Subcutaneous abdominal adipose tissue (tissue), 5 donors: ENCODE results near the gene SLX4IP.

Experiments
- H3K27ac ChIP-seq: one replicate; pipeline ENCODE4 v1.7.0; 2013; ENCODE audit warnings: low read depth, mild to moderate bottlenecking, inconsistent platforms, low read length, moderate library complexity
- H3K27me3 ChIP-seq, 5 donors: one replicate each; pipeline ENCODE4 v1.7.0; 2013; ENCODE audit warnings: low read length in 5 of 5, inconsistent platforms in 1 of 5; ENCODE audit not compliant: control insufficient read depth in 5 of 5, insufficient read depth in 4 of 5
- H3K36me3 ChIP-seq, 5 donors: one replicate each; pipeline ENCODE4 v1.7.0; 2013; ENCODE audit warnings: low read length in 5 of 5; ENCODE audit not compliant: control insufficient read depth in 5 of 5, insufficient read depth in 5 of 5
- H3K4me1 ChIP-seq, 5 donors: one replicate each; pipeline ENCODE4 v1.7.0; 2013; ENCODE audit warnings: low read length in 5 of 5, mild to moderate bottlenecking in 3 of 5, moderate library complexity in 1 of 5; ENCODE audit not compliant: control insufficient read depth in 5 of 5, insufficient read depth in 5 of 5
- H3K4me3 ChIP-seq, 5 donors: one replicate each; pipeline ENCODE4 v1.7.0; 2013; ENCODE audit warnings: low read length in 5 of 5, low read depth in 1 of 5
- H3K9ac ChIP-seq, 5 donors: one replicate each; pipeline ENCODE4 v1.7.0; 2013; ENCODE audit warnings: low read length in 5 of 5, mild to moderate bottlenecking in 4 of 5, moderate library complexity in 3 of 5
- H3K9me3 ChIP-seq, 5 donors: one replicate each; pipeline ENCODE4 v1.7.0; 2013; ENCODE audit warnings: low read length in 5 of 5; ENCODE audit not compliant: control insufficient read depth in 5 of 5
- donor health status: healthy.
- donor health status: healthy.
- donor health status: healthy.
- donor health status: healthy.
- donor health status: healthy.

Gene SLX4IP

GRCh38 chr20:10551732-10552724, 116.9 kb downstream of the SLX4IP start:
- H3K4me1 ChIP-seq: peaks cover 5 to 28% (median 19%) of the 10 kb centered on the region in 5 donors
- H3K27ac ChIP-seq: no peak overlapping the region

GRCh38 chr20:10553326-10553984, 118.3 kb downstream of the SLX4IP start:
- Histone ChIP-seq H3K27me3 (no peaks in the 10 kb centered on the region), H3K9ac (no peak overlapping the region), H3K36me3 (no peaks in the 10 kb centered on the region), H3K27ac (no peak overlapping the region), H3K4me1 (peaks cover 5 to 28% (median 19%) of the 10 kb centered on the region in 5 donors), H3K9me3 (no peaks in the 10 kb centered on the region), H3K4me3 (no peak overlapping the region)

More at GRCh38 chr20:10551732-10552724, 116.9 kb downstream of the SLX4IP start:
- Histone ChIP-seq H3K9me3 (no peaks in the 10 kb centered on the region), H3K27me3 (no peaks in the 10 kb centered on the region), H3K9ac (no peak overlapping the region), H3K4me3 (no peak overlapping the region), H3K36me3 (no peaks in the 10 kb centered on the region)

- Histone ChIP-seq H3K27me3 (no peaks in the 10 kb centered on the region), H3K4me3 (no peak overlapping the region), H3K9ac (no peak overlapping the region), H3K4me1 (peaks cover 5 to 27% (median 19%) of the 10 kb centered on the region in 5 donors), H3K9me3 (no peaks in the 10 kb centered on the region), H3K27ac (no peak overlapping the region), H3K36me3 (no peaks in the 10 kb centered on the region)
These were observed 119.2 kb downstream of the SLX4IP start for GRCh38 chr20:10554285-10554684.

- peaks cover 2 to 23% (median 12%) of the 10 kb centered on the region in 5 donors for H3K4me1 ChIP-seq
- no peak overlapping the region for H3K4me3 ChIP-seq
- no peak overlapping the region for H3K9ac ChIP-seq
- H3K9me3 ChIP-seq: no peaks in the 10 kb centered on the region
- no peaks in the 10 kb centered on the region for H3K27me3 ChIP-seq
- H3K27ac ChIP-seq: no peak overlapping the region
- H3K36me3 ChIP-seq: no peaks in the 10 kb centered on the region
These were observed 120.3 kb downstream of the SLX4IP start for GRCh38 chr20:10555393-10555792.

GRCh38 chr20:10555865-10556308, 120.8 kb downstream of the SLX4IP start:
- Histone ChIP-seq H3K27me3 (no peaks in the 10 kb centered on the region), H3K9me3 (no peaks in the 10 kb centered on the region), H3K9ac (no peak overlapping the region), H3K36me3 (no peaks in the 10 kb centered on the region), H3K27ac (peak overlapping the region; percentile 2), H3K4me3 (no peak overlapping the region), H3K4me1 (peaks cover 2 to 23% (median 12%) of the 10 kb centered on the region in 5 donors)

- H3K27me3 ChIP-seq: no peaks in the 10 kb centered on the region
- no peaks in the 10 kb centered on the region for H3K36me3 ChIP-seq
- no peak overlapping the region for H3K4me3 ChIP-seq
- peak overlapping the region; percentile 2 for H3K27ac ChIP-seq
- H3K9me3 ChIP-seq: no peaks in the 10 kb centered on the region
- H3K4me1 ChIP-seq: peaks cover 2 to 18% (median 12%) of the 10 kb centered on the region in 5 donors
- H3K9ac ChIP-seq: no peak overlapping the region
These were observed 121.5 kb downstream of the SLX4IP start for GRCh38 chr20:10556519-10557083.

GRCh38 chr20:10557685-10558084, 122.6 kb downstream of the SLX4IP start:
- no peak overlapping the region for H3K4me3 ChIP-seq
- no peak overlapping the region for H3K27ac ChIP-seq
- H3K36me3 ChIP-seq: peaks cover 0 to 3% (median 0%) of the 10 kb centered on the region in 5 donors
- no peaks in the 10 kb centered on the region for H3K27me3 ChIP-seq
- no peaks in the 10 kb centered on the region for H3K9me3 ChIP-seq
- H3K9ac ChIP-seq: no peak overlapping the region
- H3K4me1 ChIP-seq: peaks cover 0 to 10% (median 8%) of the 10 kb centered on the region in 5 donors

- no peak overlapping the region for H3K4me3 ChIP-seq
- H3K27me3 ChIP-seq: no peaks in the 10 kb centered on the region
- H3K9ac ChIP-seq: no peak overlapping the region
- H3K4me1 ChIP-seq: peaks cover 0 to 10% (median 8%) of the 10 kb centered on the region in 5 donors
- peaks cover 0 to 3% (median 0%) of the 10 kb centered on the region in 5 donors for H3K36me3 ChIP-seq
- H3K27ac ChIP-seq: no peak overlapping the region
- H3K9me3 ChIP-seq: no peaks in the 10 kb centered on the region
These were observed 123.6 kb downstream of the SLX4IP start for GRCh38 chr20:10558635-10559187.

GRCh38 chr20:10559266-10559665, 124.2 kb downstream of the SLX4IP start:
- H3K4me3 ChIP-seq: no peak overlapping the region
- peaks cover 0 to 10% (median 8%) of the 10 kb centered on the region in 5 donors for H3K4me1 ChIP-seq
- no peaks in the 10 kb centered on the region for H3K9me3 ChIP-seq
- no peaks in the 10 kb centered on the region for H3K27me3 ChIP-seq
- H3K36me3 ChIP-seq: peaks cover 0 to 3% (median 0%) of the 10 kb centered on the region in 5 donors
- no peak overlapping the region for H3K9ac ChIP-seq
- no peak overlapping the region for H3K27ac ChIP-seq
